Memory B cell (primary cell): Measurements from ENCODE around the gene POC1A.
A peak's percentile ranks its signal among the peaks of the same experiment; 100 is the strongest.
"Not testable (repeated sequence)": the region's sequence is repeated elsewhere in the genome, so short reads cannot be mapped to it uniquely, and the experiment has no call there.

Experiments used
- ATAC-seq: fragments of 150-1000 bp; cut with Tn5 transposase; 2 replicates; pipeline ENCODE4 v1.10.0; 2021; ENCODE audit warnings: low read depth, mild to moderate bottlenecking, moderate library complexity
- DNase-seq, 2 donors: peaks; one replicate each; pipeline ENCODE4 v3.0.0; 2022; ENCODE audit warnings: low spot score in 2 of 2
- H3K27ac Mint-ChIP-seq: one replicate; pipeline ENCODE4 v1.8.0; 2022; ENCODE audit warnings: mild to moderate bottlenecking, moderate library complexity, mixed read lengths
- H3K27me3 Mint-ChIP-seq: one replicate; pipeline ENCODE4 v1.8.0; 2022; ENCODE audit warnings: mixed read lengths
- H3K36me3 Mint-ChIP-seq: one replicate; pipeline ENCODE4 v1.8.0; 2022; ENCODE audit warnings: mild to moderate bottlenecking, mixed read lengths
- H3K4me1 Mint-ChIP-seq: one replicate; pipeline ENCODE4 v1.8.0; 2022; ENCODE audit warnings: mixed read lengths
- H3K4me3 Mint-ChIP-seq: one replicate; pipeline ENCODE4 v1.8.0; 2022; ENCODE audit warnings: mild to moderate bottlenecking, moderate library complexity, mixed read lengths
- H3K9me3 Mint-ChIP-seq: one replicate; pipeline ENCODE4 v1.8.0; 2022; ENCODE audit warnings: mixed read lengths

The POC1A gene

DNA sequence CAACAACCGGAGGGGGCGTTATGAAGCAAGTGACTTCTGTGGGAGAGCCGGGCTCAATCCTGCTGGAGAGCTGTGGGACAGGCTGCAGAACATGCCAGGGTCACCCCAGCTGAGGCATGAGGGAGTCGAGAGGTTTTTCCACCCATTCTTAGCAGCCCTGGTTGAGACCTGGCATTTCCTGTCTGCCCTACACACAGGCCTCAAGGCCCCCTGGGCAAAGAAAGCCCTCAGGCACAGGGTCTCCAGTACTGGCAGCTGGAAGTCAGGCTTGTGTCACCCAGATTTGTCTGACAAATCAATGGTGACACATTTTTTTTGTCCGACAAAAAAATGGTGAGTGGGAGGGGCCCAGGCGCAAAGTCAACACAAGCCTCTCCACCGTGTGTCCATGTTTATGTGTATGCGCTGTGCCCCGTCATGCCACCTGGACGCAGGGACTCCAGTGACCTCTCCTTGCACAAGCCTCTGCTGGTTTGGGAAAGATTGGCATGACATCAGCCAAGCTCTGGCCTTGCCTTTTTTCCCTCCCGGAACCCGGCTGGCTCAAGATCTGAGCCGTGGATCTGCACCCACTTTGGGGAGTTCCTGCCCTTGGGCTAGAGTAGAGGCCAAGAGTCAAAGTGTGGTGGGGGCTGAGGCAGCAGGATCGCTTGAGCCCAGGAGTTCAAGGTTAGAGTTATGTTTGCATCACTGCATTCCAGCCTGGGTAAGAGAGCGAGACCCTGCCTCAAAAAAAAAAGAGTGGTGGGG is 22.9 kb upstream of the POC1A start:
- Mint-ChIP-seq H3K4me1 (peaks cover 6% of the 10 kb centered on the region), H3K27me3 (no peaks in the 10 kb centered on the region), H3K36me3 (no peaks in the 10 kb centered on the region), H3K4me3 (no peak overlapping the region), H3K27ac (no peak overlapping the region), H3K9me3 (no peaks in the 10 kb centered on the region)
- no peak for ATAC-seq
- DNase-seq, result no peak

- Mint-ChIP-seq H3K27ac (no peak overlapping the region), H3K4me3 (no peak overlapping the region), H3K36me3 (no peaks in the 10 kb centered on the region), H3K4me1 (peaks cover 6% of the 10 kb centered on the region), H3K27me3 (no peaks in the 10 kb centered on the region), H3K9me3 (no peaks in the 10 kb centered on the region)
- DNase-seq (no peak), ATAC-seq (no peak)
These were observed 22.0 kb upstream of the POC1A start for GRCh38 chr3:52176180-52176752.

DNA sequence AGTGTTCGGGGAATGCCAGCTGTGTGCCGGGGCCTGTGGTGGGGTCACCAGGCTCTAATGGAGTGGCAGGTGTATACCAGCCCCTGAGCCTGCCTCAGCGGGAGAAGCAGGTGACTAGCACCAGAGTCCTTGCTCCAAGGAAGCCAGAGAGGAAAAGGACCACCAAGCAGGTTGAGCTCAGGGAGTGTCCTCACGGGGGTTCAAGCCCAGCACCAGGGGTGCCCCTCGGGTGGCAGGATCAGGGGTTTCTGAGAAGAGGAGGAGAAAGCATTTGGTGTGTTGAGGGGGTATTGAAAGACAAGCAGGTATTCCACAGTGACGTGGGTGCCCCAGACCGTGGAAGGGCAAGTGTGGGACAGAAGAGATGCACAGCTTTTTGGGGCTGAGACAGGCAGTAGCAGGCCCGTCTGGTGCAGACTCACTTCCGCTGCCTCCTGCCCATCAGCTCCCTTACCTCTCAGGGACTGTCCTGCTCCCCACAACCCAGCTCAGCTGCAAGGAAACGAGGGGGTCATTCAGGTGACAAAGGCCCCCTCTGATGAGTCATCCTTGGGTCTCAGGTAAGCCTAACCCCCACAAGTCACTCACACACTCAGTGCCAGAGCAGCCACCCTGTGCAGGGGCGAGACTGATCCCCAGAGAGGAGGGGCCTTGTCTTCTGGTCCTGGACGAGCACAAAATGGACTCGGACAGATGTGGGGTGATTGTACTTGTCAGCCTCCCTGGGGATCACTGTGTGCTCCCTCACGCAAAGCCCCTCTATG is 21.4 kb upstream of the POC1A start:
- ATAC-seq, result no peak
- Mint-ChIP-seq H3K36me3 (no peaks in the 10 kb centered on the region), H3K4me1 (peaks cover 6% of the 10 kb centered on the region), H3K4me3 (no peak overlapping the region), H3K27me3 (no peaks in the 10 kb centered on the region), H3K9me3 (no peaks in the 10 kb centered on the region), H3K27ac (no peak overlapping the region)
- no peak for DNase-seq

DNA sequence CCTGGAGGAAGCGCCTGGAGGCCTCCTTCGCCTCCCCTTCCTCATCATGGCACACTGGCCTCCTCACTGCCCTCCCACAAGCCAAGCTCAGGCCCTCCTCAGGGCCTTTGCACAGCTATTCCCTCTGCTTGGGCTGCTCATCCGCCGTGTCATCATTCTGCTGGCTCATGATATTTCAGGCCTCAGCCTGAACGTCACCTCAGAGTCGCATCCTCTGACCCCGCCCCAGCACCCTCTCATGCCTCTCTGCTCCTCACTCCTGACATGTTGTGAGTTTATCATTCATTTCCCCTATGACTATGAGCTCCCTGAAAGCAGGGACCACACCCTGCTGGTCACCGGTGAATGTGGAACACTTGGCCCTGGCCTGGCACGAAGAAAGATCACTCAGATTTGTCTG is 20.7 kb upstream of the POC1A start:
- Mint-ChIP-seq H3K27me3 (no peaks in the 10 kb centered on the region), H3K4me3 (no peak overlapping the region), H3K27ac (no peak overlapping the region), H3K4me1 (no peaks in the 10 kb centered on the region), H3K9me3 (no peaks in the 10 kb centered on the region), H3K36me3 (no peaks in the 10 kb centered on the region)
- ATAC-seq (no peak), DNase-seq (no peak)

- no peak for ATAC-seq
- Mint-ChIP-seq H3K4me1 (no peaks in the 10 kb centered on the region), H3K4me3 (no peak overlapping the region), H3K27me3 (no peaks in the 10 kb centered on the region), H3K27ac (no peak overlapping the region), H3K9me3 (no peaks in the 10 kb centered on the region), H3K36me3 (no peaks in the 10 kb centered on the region)
- DNase-seq, result no peak
These were observed 18.9 kb upstream of the POC1A start for GRCh38 chr3:52173101-52173500.

DNA sequence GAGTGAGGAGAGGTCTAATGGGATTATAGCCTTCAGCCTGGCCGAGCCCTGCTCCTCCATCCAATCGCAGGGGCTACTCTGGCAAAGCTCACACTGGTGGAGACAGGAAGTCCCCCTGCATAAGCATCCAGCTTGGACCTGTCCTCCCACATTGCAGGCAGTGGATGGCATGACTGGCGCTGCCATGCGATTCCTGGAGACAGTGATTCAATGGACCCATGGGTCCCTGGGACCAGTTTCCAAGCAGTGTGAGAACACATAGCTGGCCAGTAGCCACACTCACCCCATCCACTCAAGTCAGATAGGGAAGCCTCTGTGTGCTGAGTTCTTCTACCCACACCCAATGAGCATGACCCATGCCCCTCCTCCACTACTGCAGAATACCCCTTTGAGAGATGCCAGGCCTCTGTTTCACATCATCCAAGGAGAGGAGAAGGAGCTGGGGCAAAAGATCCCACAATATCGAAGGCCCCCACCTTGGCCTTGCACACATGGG is 18.1 kb upstream of the POC1A start:
- ATAC-seq (no peak), DNase-seq (no peak)
- Mint-ChIP-seq H3K27me3 (no peaks in the 10 kb centered on the region), H3K4me3 (no peak overlapping the region), H3K36me3 (no peaks in the 10 kb centered on the region), H3K9me3 (no peaks in the 10 kb centered on the region), H3K4me1 (no peaks in the 10 kb centered on the region), H3K27ac (no peak overlapping the region)

DNA sequence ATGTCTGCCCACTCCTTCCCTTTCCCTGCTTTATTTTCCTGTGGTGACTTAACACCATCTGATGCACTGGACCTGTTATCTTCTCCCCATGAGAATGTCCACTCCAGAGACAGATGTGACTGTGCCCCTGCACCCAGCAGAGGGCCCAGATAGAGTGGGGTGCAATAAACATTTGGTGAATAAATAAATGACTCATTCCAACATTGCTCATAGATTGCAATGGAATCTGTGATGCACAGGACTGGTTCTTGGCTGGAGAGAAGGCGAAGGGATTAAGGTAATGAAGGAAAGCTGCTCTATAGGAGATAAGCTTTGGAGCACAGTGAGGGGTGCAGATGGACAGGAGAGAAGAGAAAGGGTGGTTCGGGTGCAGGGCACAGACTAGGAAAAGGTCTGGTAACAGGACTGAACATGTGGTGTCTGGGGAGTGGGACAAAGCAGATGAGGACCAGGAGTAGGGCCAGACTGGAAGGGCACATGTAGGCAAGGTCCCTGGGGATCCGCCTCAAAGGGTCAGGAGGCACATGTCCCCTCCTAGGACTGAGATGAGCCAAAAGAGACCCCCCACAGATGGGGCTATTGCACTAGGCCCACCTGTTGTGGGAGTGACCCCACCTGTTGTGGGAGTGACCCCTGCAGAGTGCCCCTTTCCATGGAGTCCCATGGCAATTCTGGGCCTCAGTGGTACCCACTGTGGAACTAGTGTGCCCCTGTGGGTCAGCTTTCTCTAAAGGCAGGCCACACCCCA is 17.5 kb upstream of the POC1A start:
- Mint-ChIP-seq H3K36me3 (no peaks in the 10 kb centered on the region), H3K27ac (no peak overlapping the region), H3K27me3 (no peaks in the 10 kb centered on the region), H3K4me1 (no peaks in the 10 kb centered on the region), H3K4me3 (no peak overlapping the region), H3K9me3 (no peaks in the 10 kb centered on the region)
- ATAC-seq (no peak), DNase-seq (no peak)

DNA sequence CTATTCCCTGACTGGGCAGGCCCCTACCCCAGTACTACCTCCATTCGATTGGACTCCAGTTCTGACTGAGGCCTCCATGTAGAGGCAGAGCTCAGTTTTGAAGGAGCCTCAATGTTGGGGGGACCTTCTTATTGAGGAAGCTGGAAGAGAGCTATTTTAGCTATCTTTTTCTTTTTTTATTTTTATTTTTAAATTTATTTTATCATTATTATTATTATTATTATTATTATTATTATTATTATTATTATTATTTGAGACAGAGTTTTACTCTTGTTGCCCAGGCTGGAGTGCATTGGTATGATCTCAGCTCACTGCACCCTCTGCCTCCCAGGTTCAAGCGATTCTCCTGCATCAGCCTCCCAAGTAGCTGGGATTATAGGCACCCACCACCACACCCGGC is 16.0 kb upstream of the POC1A start:
- not testable (repeated sequence) for H3K4me1 Mint-ChIP-seq, H3K27me3 Mint-ChIP-seq, H3K4me3 Mint-ChIP-seq, H3K27ac Mint-ChIP-seq, DNase-seq, ATAC-seq, H3K9me3 Mint-ChIP-seq, H3K36me3 Mint-ChIP-seq

DNA sequence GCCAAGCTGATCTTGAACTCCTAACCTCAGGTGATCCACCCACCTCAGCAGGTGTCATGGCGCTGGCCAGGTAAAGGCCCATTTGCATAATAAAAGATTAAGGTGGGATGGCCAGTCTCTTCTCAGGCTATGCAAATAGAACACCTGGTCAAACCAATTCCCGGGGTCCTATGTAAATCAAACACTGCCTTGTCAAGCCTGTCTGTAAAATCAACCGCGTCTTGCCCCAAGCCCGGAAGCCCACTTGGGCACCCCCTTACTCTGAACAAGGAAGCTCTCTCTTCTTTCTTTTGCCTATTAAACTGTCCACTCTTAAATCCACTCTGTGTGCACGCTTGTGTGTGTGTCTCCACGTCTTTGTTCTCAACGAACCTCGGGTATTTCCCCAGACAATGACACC is 13.0 kb upstream of the POC1A start:
- Mint-ChIP-seq H3K4me3 (no peak overlapping the region), H3K36me3 (no peaks in the 10 kb centered on the region), H3K27ac (no peak overlapping the region), H3K27me3 (no peaks in the 10 kb centered on the region), H3K4me1 (no peaks in the 10 kb centered on the region), H3K9me3 (no peaks in the 10 kb centered on the region)
- DNase-seq (no peak), ATAC-seq (no peak)

DNA sequence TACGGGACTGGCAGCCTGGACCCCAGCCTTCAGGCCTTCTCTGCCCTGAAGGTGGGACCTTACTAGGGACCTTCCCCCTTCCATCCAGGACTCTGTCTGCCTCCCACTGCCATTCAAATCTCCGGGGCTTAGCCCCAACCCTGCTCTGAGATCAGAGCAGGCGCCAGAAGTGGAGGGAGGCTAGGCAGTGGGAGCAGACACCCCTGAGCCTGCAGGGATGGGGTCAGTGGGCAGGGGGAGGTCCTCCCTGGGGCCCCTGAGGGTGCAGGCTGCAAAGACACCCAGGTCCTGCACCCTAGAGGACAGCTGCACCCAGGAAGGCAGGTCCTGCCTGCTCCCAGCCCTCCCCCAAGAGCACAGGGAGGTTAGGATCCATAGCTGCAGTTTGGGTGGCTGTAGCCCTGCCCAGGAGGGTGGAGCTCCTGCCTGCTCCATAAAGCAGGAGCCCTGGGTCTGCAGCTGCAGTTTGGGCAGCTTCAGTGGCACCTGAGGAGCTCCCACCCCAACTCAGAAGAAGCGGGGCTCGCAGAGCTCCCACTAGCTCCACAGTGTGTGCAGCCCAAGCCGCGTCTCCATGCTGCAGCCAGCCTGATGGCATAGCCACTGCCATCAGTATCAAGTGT is 8.1 kb upstream of the POC1A start:
- Mint-ChIP-seq H3K4me1 (no peaks in the 10 kb centered on the region), H3K27me3 (no peaks in the 10 kb centered on the region), H3K4me3 (no peak overlapping the region), H3K9me3 (no peaks in the 10 kb centered on the region), H3K27ac (no peak overlapping the region), H3K36me3 (no peaks in the 10 kb centered on the region)
- no peak for DNase-seq
- ATAC-seq, result no peak

DNA sequence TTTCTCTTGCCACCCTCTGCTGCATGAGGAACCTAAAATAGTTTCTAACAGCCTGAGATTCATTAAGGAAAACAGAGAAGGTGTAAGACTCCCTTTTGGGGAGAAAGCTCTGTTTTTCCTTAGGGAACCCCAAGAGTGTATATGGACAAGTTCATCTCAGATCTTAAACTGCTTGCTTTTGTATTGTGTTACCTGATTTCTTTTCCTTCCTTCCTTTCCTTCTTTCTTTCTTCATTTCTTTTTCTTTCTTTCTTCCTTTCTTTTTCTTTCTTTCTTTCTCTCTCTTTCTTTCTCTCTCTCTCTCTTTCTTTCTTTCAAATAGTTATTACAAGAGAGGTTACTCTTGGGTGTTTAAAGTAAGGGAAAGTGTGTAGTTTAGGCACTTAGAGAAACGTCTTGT is 5.3 kb upstream of the POC1A start:
- Mint-ChIP-seq H3K27me3 (no peaks in the 10 kb centered on the region), H3K27ac (no peak overlapping the region), H3K36me3 (no peaks in the 10 kb centered on the region), H3K4me3 (no peak overlapping the region), H3K4me1 (peaks cover 7% of the 10 kb centered on the region), H3K9me3 (no peaks in the 10 kb centered on the region)
- ATAC-seq, result no peak
- no peak for DNase-seq

DNA sequence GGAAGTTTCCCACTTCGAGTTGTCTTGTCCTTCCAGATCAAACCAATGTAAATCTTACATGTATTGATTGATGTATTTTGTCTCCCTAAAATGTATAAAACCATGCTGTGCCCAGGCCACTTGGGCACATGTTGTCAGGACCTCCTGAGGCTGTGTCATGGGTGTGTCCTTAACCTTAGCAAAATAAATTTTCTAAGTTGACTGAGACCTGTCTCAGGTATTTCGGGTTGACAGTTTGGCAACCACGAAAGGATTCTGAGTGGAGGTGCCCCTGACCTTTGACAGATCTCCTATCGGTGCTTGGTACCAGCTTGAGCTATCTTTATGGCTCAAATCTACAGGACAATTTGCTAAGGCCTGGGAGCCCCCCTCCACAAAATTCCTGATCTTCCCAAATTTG is 1.7 kb upstream of the POC1A start:
- peak overlapping the region; percentile 71 for H3K4me3 Mint-ChIP-seq
- peaks cover 9% of the 10 kb centered on the region for H3K4me1 Mint-ChIP-seq
- no peaks in the 10 kb centered on the region for H3K9me3 Mint-ChIP-seq
- DNase-seq (no peak), ATAC-seq (no peak)
- no peaks in the 10 kb centered on the region for H3K27me3 Mint-ChIP-seq
- H3K36me3 Mint-ChIP-seq, result no peaks in the 10 kb centered on the region
- H3K27ac Mint-ChIP-seq, result peak overlapping the region; percentile 78

DNA sequence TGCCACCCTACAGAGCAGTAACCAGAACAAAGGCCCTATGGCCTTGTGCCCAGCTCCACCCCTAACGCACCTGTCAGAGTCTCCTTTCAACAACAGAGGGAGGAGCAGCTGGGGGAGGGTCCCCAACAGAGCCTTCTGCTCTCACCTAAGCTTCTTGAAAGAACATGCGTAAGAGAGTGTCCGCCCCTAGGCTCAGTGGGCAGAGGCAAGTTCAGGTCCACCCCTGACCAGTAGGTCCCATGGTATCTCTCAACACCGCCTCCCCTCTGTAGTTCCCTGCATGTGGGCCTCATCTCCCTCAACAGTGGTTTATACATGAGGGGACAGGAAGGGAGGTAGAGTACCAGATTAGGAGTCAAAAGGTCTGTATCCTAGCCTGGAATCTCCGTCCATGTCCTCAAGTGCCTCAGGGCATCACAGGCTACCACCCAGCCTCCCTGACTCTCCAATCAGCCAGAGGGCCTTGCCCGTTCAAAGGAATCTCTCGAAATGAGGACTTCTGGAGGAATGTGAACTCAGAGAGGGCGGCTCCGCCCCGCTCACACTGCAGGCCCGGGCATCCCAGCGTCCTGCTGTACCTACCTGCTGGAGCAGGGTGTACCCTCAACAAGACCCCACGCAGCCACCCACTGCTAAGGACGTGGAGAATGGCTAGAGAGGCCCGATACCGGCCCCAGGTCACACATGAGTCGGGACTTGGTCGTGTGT is 680 bp downstream of the POC1A start:
- DNase-seq (no peak), ATAC-seq (no peak)
- no peak overlapping the region for H3K27ac Mint-ChIP-seq

More for the DNA sequence above, 680 bp downstream of the POC1A start:
- Mint-ChIP-seq H3K4me1 (peaks cover 9% of the 10 kb centered on the region), H3K4me3 (peak overlapping the region; percentile 97), H3K36me3 (no peaks in the 10 kb centered on the region), H3K9me3 (no peaks in the 10 kb centered on the region), H3K27me3 (no peaks in the 10 kb centered on the region)
